HepG2 (cell line): ENCODE measurements around the gene TMEM250. TPM values are rescaled to one million over a fixed set of nuclear protein-coding genes. Genes with fewer than 3 reads are reported as not detected.
A peak's percentile ranks its signal among the peaks of the same experiment; 100 is the strongest.

Experiments used
- ATF5 ChIP-seq: sonication (generic); formaldehyde crosslinking; IDR thresholded peaks from 2 replicates; pipeline ENCODE4 v1.4.0; 2020; ENCODE audit warnings: mild to moderate bottlenecking, low read depth, missing genetic modification reagents
- CBX2 ChIP-seq, 2 experiments: fragments of 200-600 bp in 1 of 2; sonication (generic); formaldehyde crosslinking in 1 of 2; IDR thresholded peaks; 2 replicates each; pipeline versions ENCODE4 v1.7.0 to v1.8.1; 2018 to 2022; ENCODE audit warnings: low read depth in 2 of 2, low read length in 1 of 2, mild to moderate bottlenecking in 1 of 2, missing genetic modification reagents in 1 of 2
- CTCF ChIP-seq: sonication (generic); formaldehyde crosslinking; IDR thresholded peaks from 2 replicates; pipeline ENCODE4 v1.5.0; 2020; ENCODE audit warnings: mild to moderate bottlenecking, missing genetic modification reagents, moderate library complexity
- FOXA3 ChIP-seq: IDR thresholded peaks from 2 replicates; pipeline ENCODE4 v1.6.1; 2016; ENCODE audit warnings: missing genetic modification reagents, missing compliant biosample characterization
- ISL2 ChIP-seq: sonication (generic); formaldehyde crosslinking; IDR thresholded peaks from 2 replicates; pipeline ENCODE4 v1.5.0; 2020; ENCODE audit warnings: missing genetic modification reagents
- KLF12 ChIP-seq: sonication (generic); formaldehyde crosslinking; IDR thresholded peaks from 2 replicates; pipeline ENCODE4 v1.4.0; 2020; ENCODE audit warnings: missing genetic modification reagents, borderline replicate concordance
- LCORL ChIP-seq, 2 experiments: fragments of 450-650 bp in 1 of 2; sonication (generic) in 1 of 2; formaldehyde crosslinking in 1 of 2; IDR thresholded peaks; 2 replicates each; pipeline versions ENCODE4 v1.5.0 to v1.6.1; 2017 to 2020; ENCODE audit warnings: antibody characterized with exemption in 1 of 2, missing genetic modification reagents in 1 of 2
- MAX ChIP-seq: IDR thresholded peaks from 2 replicates; pipeline ENCODE4 v1.6.1; 2012; ENCODE audit warnings: inconsistent platforms
- MXI1 ChIP-seq: IDR thresholded peaks from 3 replicates; pipeline ENCODE4 v1.6.1; 2012; ENCODE audit warnings: low read depth, low read length, inconsistent platforms, borderline replicate concordance
- PATZ1 ChIP-seq: sonication (generic); formaldehyde crosslinking; IDR thresholded peaks from 2 replicates; pipeline ENCODE4 v1.4.0; 2020; ENCODE audit warnings: missing genetic modification reagents
- PHF5A ChIP-seq: IDR thresholded peaks from one replicate; pipeline ENCODE4 v1.6.1; 2018; ENCODE audit warnings: low read depth, missing genetic modification reagents; ENCODE audit not compliant: unreplicated experiment
- SMAD1 ChIP-seq: sonication (generic); formaldehyde crosslinking; IDR thresholded peaks from 2 replicates; pipeline ENCODE4 v1.4.0; 2020; ENCODE audit warnings: missing genetic modification reagents, low read depth, mild to moderate bottlenecking, borderline replicate concordance
- STAG1 ChIP-seq: sonication (generic); formaldehyde crosslinking; IDR thresholded peaks from 2 replicates; pipeline ENCODE4 v1.4.0; 2020; ENCODE audit warnings: missing genetic modification reagents
- ZFP91 ChIP-seq: sonication (generic); formaldehyde crosslinking; IDR thresholded peaks from 2 replicates; pipeline ENCODE4 v1.9.0; 2022; ENCODE audit warnings: missing genetic modification reagents, mild to moderate bottlenecking, borderline replicate concordance
- ZNF317 ChIP-seq: sonication (generic); formaldehyde crosslinking; IDR thresholded peaks from 2 replicates; pipeline ENCODE4 v1.5.0; 2020; ENCODE audit warnings: mild to moderate bottlenecking, missing genetic modification reagents
- ZNF687 ChIP-seq: sonication (generic); formaldehyde crosslinking; IDR thresholded peaks from 2 replicates; pipeline ENCODE4 v1.5.1; 2020; ENCODE audit warnings: mild to moderate bottlenecking, missing genetic modification reagents, moderate library complexity
- polyA plus RNA-seq, 8 experiments: library from polyadenylated mRNA; depleted of rRNA in 3 of 8; stranded (reverse) in 7 of 8; unstranded in 1 of 8; fragments of >200 nt; fragmentation: Illumina TruSeq in 4 of 8; extraction: Trizol in 4 of 8; gene quantifications; 2 replicates each; pipeline versions ENCODE4 v1.2.1 to v1.2.3, GENCODE V29; 2011 to 2016; ENCODE audit warnings: low read depth in 4 of 8, missing spikeins in 1 of 8, mixed read lengths in 1 of 8; ENCODE audit not compliant: insufficient read depth in 1 of 8
- total RNA-seq, 5 experiments: library from RNA; depleted of rRNA; stranded (reverse); fragments of >200 nt; fragmentation: Illumina TruSeq; extraction: Trizol; gene quantifications; 2 replicates each; pipeline ENCODE4 v1.2.3, GENCODE V29; 2016; ENCODE audit warnings: low read depth in 1 of 5

Gene TMEM250
- total and polyA plus RNA-seq, 2 of the 13 experiments (the other 11 are each of a cell fraction or from before 2014, with no cell fraction given): 5.5 to 13.9 TPM

GRCh38 chr9:136133191-136133958 lies 14.7 kb upstream of the TMEM250 start (continued):
- peak; percentile 31; the same call in 1 of the 2 replicates for TF ChIP-seq ZFP91
- TF ChIP-seq STAG1 (CRISPR knock-in tag): peak; percentile 73
- TF ChIP-seq MAX: peak; percentile 14; the same call in 1 of the 2 replicates
- no peak for TF ChIP-seq CBX2 (IDR thresholded peaks at IDR 0.05; ENCODE audit: low read depth, low read length)
- TF ChIP-seq CBX2 (CRISPR knock-in tag; IDR thresholded peaks at IDR 0.05; ENCODE audit: low read depth): no peak
- TF ChIP-seq ZNF687 (CRISPR knock-in tag): peak; percentile 25; the same call in 1 of the 2 replicates
- no peak for TF ChIP-seq ZNF317
- TF ChIP-seq LCORL (IDR thresholded peaks at IDR 0.05): no peak
- TF ChIP-seq LCORL (CRISPR knock-in tag; IDR thresholded peaks at IDR 0.05): no peak
- peak; percentile 63 for TF ChIP-seq CTCF (CRISPR knock-in tag)
- TF ChIP-seq PATZ1 (CRISPR knock-in tag): 0 out of 2 replicates have a peak, but pooled peaks have one; percentile 8
- no peak for TF ChIP-seq PHF5A
- TF ChIP-seq MXI1: no peak
- TF ChIP-seq ATF5 (CRISPR knock-in tag): no peak
- TF ChIP-seq FOXA3 (CRISPR knock-in tag): no peak
- TF ChIP-seq ISL2 (CRISPR knock-in tag): no peak
- TF ChIP-seq KLF12 (CRISPR knock-in tag): no peak
- no peak for TF ChIP-seq SMAD1
